ENCODE results near the gene SEMA3G.

Gene SEMA3G

GRCh38 chr3:52431459-52432223 is 13.3 kb downstream of the SEMA3G start:
- no peak overlapping the region for H3K27ac ChIP-seq

GRCh38 chr3:52430416-52430810 is 14.5 kb downstream of the SEMA3G start:
- no peak overlapping the region for H3K27ac ChIP-seq
- intact Hi-C loops (cut with DNase I; ENCODE audit: low total_unique reads) = no loop called here

More at GRCh38 chr3:52431459-52432223, 13.3 kb downstream of the SEMA3G start:
- Histone ChIP-seq H3K36me3 (no peaks in the 10 kb centered on the region), H3K4me3 (no peak overlapping the region), H3K9me3 (no peaks in the 10 kb centered on the region), H3K27me3 (no peaks in the 10 kb centered on the region), H3K4me1 (peaks cover 0 to 18% (median 0%) of the 10 kb centered on the region in 4 donors)
- TF ChIP-seq, protein P1, sequence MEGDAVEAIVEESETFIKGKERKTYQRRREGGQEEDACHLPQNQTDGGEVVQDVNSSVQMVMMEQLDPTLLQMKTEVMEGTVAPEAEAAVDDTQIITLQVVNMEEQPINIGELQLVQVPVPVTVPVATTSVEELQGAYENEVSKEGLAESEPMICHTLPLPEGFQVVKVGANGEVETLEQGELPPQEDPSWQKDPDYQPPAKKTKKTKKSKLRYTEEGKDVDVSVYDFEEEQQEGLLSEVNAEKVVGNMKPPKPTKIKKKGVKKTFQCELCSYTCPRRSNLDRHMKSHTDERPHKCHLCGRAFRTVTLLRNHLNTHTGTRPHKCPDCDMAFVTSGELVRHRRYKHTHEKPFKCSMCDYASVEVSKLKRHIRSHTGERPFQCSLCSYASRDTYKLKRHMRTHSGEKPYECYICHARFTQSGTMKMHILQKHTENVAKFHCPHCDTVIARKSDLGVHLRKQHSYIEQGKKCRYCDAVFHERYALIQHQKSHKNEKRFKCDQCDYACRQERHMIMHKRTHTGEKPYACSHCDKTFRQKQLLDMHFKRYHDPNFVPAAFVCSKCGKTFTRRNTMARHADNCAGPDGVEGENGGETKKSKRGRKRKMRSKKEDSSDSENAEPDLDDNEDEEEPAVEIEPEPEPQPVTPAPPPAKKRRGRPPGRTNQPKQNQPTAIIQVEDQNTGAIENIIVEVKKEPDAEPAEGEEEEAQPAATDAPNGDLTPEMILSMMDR (IDR thresholded peaks at IDR 0.05) = no peak
- DNase-seq = peak in 1 of 2 donors; percentile 12
- intact Hi-C loops (cut with DNase I; ENCODE audit: low total_unique reads) = no loop called here

GRCh38 chr3:52429779-52430415 is 15.0 kb downstream of the SEMA3G start:
- TF ChIP-seq, protein P1 (IDR thresholded peaks at IDR 0.05) = no peak
- no peaks in the 10 kb centered on the region for H3K9me3 ChIP-seq
- no peaks in the 10 kb centered on the region for H3K27me3 ChIP-seq
- peaks cover 0 to 14% (median 0%) of the 10 kb centered on the region in 4 donors for H3K4me1 ChIP-seq
- no peak overlapping the region for H3K4me3 ChIP-seq
- DNase-seq = peak in 1 of 2 donors; percentile 48
- intact Hi-C loops (cut with DNase I; ENCODE audit: low total_unique reads) = loop anchor here (2.0 kb wide), 1 partner anchor 17 kb away; no protein-coding TSS in a partner anchor
- no peak overlapping the region for H3K27ac ChIP-seq
- H3K36me3 ChIP-seq = no peaks in the 10 kb centered on the region

More at GRCh38 chr3:52430416-52430810, 14.5 kb downstream of the SEMA3G start:
- Histone ChIP-seq H3K27me3 (no peaks in the 10 kb centered on the region), H3K9me3 (no peaks in the 10 kb centered on the region), H3K4me1 (peaks cover 0 to 16% (median 0%) of the 10 kb centered on the region in 4 donors), H3K4me3 (no peak overlapping the region), H3K36me3 (no peaks in the 10 kb centered on the region)
- TF ChIP-seq, protein P1 (IDR thresholded peaks at IDR 0.05) = no peak
- peak in 1 of 2 donors; percentile 24 for DNase-seq

DNA sequence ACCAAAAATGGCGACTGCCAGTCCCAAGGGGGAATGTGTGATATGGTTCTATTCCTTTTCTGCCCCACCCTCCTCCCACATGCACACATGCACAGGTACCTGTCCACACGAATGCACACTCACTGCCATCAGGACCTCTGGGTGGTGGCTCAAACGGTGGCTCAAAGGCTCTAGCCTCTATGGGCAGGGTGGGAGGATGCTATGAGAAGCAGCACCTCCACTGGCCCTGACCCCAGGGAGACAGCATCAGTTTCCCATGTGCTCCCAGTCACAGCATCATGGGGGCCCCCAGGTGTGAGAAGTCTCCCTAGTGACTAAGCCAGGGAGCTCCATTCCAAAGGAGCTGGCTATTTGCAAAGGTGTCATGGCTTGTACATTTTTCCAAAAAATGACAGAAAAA is 15.9 kb downstream of the SEMA3G start:
- no peak overlapping the region for H3K4me3 ChIP-seq
- peak in 1 of 2 donors; percentile 51 for DNase-seq
- no peak overlapping the region for H3K27ac ChIP-seq

More for the DNA sequence above, 15.9 kb downstream of the SEMA3G start:
- Histone ChIP-seq H3K27me3 (no peaks in the 10 kb centered on the region), H3K9me3 (no peaks in the 10 kb centered on the region), H3K4me1 (peaks cover 0 to 14% (median 0%) of the 10 kb centered on the region in 4 donors), H3K36me3 (no peaks in the 10 kb centered on the region)
- intact Hi-C loops (cut with DNase I; ENCODE audit: low total_unique reads) = loop anchor here (2.0 kb wide), 1 partner anchor 18 kb away; no protein-coding TSS in a partner anchor
- TF ChIP-seq, protein P1 (IDR thresholded peaks at IDR 0.05) = no peak
